HG02610 (cell line): Measurements from ENCODE around the gene CCL17.
"Not testable (repeated sequence)": the region's sequence is repeated elsewhere in the genome, so short reads cannot be mapped to it uniquely, and the experiment has no call there.

Source experiments
- ATAC-seq: cut with Tn5 transposase; IDR thresholded peaks from one replicate; pipeline ENCODE4 v1.9.1; 2021; ENCODE audit warnings: mild to moderate bottlenecking, moderate library complexity; ENCODE audit not compliant: unreplicated experiment

Gene CCL17

GRCh38 chr16:57427824-57428223 lies 23.3 kb downstream of the CCL17 start:
- ATAC-seq, result no peak

- no peak for ATAC-seq
Measured at GRCh38 chr16:57430955-57431354, 26.4 kb downstream of the CCL17 start.

- ATAC-seq, result no peak
Measured at GRCh38 chr16:57432505-57432904, 27.9 kb downstream of the CCL17 start.

GRCh38 chr16:57432989-57433388 lies 28.4 kb downstream of the CCL17 start:
- no peak for ATAC-seq

GRCh38 chr16:57434003-57434402 lies 29.4 kb downstream of the CCL17 start:
- no peak for ATAC-seq

GRCh38 chr16:57435838-57436237 lies 31.3 kb downstream of the CCL17 start:
- no peak for ATAC-seq

- ATAC-seq, result not testable (repeated sequence)
Measured at GRCh38 chr16:57439947-57440346, 35.4 kb downstream of the CCL17 start.

GRCh38 chr16:57440551-57440950 lies 36.0 kb downstream of the CCL17 start:
- not testable (repeated sequence) for ATAC-seq

- no peak for ATAC-seq
Measured at GRCh38 chr16:57444711-57445110, 40.1 kb downstream of the CCL17 start.

- ATAC-seq, result no peak
Measured at GRCh38 chr16:57445510-57445909, 40.9 kb downstream of the CCL17 start.

- ATAC-seq, result peak; percentile 29
Measured at GRCh38 chr16:57446531-57447185, 42.1 kb downstream of the CCL17 start.

- ATAC-seq, result peak; percentile 99
Measured at GRCh38 chr16:57447186-57447962, 42.8 kb downstream of the CCL17 start, which contains the start of the genes CIAPIN1 and COQ9. Gene CIAPIN1, minus strand, starts transcription at chr16:57447385. Its CDS starts 6,457 bp downstream, at chr16:57440928. Gene COQ9, plus strand, starts transcription at chr16:57447479. Its CDS starts 27 bp downstream, at chr16:57447506.

- ATAC-seq, result no peak
Measured at GRCh38 chr16:57452021-57452420, 47.5 kb downstream of the CCL17 start.

GRCh38 chr16:57462209-57462977 lies 57.8 kb downstream of the CCL17 start, which contains the start of gene POLR2C:
Gene POLR2C, plus strand, starts transcription at chr16:57462679. Its CDS starts 46 bp downstream, at chr16:57462725.
- ATAC-seq, result peak; percentile 91

- ATAC-seq, result no peak
Measured at GRCh38 chr16:57462978-57463362, 58.4 kb downstream of the CCL17 start.

GRCh38 chr16:57464523-57464922 lies 60.0 kb downstream of the CCL17 start:
- no peak for ATAC-seq
